HG03064 (cell line): Measurements from ENCODE around the gene GCSAML.

Experiments
- ATAC-seq: cut with Tn5 transposase; IDR thresholded peaks from one replicate; pipeline ENCODE4 v1.9.1; 2021; ENCODE audit warnings: low read depth; ENCODE audit not compliant: unreplicated experiment

The GCSAML gene

DNA sequence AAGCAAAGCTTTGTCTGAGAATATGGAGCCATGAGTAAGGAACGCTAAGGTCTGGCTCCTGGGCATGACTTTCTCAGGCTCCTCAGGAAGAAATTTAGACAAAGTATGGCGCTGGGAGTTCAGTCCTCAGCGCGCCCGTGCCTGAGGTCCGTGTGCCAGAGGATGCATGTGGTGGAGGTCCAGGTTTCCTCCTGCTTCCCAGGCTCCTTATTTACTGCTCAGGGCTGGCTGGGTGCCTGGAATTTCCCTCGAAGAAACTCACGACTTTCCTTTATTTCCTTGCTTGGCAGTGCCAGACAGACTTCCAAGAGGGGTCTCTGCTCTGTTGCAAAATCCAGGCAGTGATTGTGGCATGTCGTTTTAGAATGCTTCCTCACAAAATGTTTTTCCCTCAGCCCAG lies 13.3 kb downstream of the GCSAML start:
- no peak for ATAC-seq

DNA sequence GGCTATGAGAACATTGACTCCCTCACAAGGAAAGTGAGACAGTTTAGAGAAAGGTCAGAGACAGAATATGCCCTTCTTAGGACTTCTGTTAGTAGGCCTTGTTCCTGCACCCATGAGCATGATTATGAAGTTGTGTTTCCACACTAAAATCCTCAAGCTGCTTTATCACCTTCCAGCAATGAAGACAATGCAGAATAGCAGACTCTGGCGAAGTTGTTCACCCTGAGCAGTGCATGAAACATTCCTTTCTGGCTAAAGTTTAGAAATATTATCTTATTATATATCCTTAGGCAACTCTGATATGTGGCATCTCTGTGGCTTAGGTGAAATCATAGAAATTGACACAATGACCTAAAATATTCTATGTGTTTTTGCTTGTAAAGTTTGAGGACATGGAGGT lies 25.3 kb downstream of the GCSAML start:
- ATAC-seq = no peak

DNA sequence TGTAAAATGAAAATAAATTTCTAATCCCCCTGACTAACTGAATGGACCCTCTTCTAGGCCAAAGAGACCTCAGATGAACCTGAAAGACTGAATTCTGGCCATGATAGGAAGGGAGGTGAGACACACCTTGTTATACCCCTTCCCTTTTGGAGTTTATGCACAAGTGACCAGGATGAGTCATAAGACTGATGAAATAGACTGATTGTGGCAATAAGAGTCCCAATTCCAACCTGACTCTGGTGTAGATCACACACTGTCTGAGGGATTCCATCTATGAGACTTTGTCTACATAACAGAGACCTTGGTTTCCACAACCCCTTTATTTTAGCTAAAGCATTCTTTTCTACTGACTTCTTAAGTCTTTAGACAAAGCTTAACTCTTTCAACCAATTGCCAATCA lies 25.7 kb downstream of the GCSAML start:
- no peak for ATAC-seq

DNA sequence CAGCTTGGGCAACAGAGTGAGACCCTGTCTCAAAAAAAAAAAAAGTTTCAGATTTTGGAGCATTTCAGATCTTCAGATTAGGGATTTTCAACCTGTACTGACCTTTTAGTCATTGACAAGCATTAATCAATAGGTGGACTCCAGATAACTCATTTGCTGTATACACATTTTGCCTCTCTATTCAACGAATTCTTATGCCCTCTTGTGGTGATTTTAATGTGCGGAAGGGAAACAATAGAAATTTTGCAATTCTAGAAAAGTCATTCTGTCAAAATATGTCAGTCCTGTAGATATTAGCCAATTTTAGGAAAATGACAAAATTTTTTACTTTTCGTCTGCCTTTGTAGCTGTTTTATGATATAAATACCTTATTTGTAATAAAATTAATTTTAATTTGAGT lies 27.6 kb downstream of the GCSAML start:
- no peak for ATAC-seq

DNA sequence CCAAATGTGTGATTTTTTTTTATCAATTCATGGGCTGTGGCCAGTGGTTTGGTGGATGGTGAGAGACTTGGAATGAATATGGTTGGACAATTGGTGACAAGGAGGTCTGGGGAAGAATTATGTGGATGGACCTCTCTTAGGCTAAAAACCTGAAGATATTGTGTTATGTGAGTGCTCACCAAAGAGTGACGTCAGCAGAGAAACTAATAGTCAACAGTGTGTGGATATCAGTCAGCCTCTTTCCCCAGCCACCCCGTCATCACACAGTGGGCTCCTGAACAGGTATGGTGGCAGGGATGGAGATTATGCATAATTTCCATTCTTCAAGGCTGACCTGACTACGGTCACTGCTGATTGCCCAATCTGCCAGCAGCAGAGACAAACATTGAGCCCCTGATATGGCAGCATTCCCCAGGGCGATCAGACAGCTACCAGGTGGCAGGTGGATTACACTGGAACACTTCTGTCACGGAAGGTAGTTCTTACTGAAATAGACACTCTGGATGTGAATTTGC lies 30.1 kb downstream of the GCSAML start:
- no peak for ATAC-seq

DNA sequence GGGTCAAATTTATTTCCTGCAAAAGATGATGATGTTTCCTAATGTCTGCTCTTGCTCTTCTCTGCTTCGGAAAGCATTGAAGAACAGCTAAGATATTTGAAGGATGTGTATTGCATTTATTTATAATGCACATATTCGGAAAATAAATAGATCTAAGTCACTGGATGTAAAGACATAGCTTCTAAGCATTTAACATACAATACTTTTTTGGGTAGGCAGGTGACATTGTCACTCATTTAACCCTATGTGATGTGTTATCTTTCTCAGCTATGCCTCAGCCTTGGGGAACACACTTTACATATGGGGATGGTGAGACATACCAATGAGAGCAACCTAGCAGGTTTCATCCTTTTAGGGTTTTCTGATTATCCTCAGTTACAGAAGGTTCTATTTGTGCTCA lies 39.1 kb downstream of the GCSAML start, which contains the start of gene OR2G2:
Gene OR2G2 (plus strand): TSS at position 301 of the 400 bp plus-strand sequence. CDS start 0 bp downstream, at position 301.
- no peak for ATAC-seq

DNA sequence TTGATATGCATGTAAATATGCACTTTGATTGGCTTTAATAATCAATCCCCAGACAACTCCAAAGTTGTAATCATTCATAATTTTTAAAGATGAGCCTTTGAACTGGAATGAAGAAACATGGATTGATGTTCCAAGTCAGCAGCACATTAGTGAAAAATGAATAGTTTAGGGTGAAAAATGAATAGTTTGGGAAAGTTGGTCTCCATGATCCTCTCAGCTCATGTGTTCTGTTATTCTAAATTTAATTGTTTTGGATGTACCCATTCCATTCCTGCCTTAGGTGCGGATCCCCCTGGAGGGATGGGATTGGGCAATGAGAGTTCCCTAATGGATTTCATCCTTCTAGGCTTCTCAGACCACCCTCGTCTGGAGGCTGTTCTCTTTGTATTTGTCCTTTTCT lies 56.4 kb downstream of the GCSAML start, which contains the start of gene OR2G3:
Gene OR2G3 (plus strand): TSS at position 301 of the 400 bp plus-strand sequence. CDS start 0 bp downstream, at position 301.
- ATAC-seq = no peak

DNA sequence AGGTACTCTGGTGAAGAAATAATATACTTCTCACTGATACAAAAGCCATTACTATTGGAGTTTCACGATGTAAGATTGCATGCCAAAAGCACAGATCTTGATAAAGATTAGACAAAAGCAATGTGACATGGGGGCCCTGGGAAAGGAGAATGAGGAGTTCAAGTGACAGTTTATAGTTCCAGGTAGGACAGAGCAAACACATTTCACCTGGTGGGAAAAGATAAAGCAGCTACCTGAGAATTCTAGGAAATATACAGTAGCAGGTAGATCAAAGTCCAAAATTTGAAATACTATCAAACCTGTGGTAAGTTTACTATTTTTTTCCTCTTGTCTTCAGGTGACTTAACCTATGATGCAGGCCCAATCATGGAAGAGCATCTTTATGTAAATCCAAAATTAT lies 64.5 kb downstream of the GCSAML start:
- ATAC-seq = no peak

DNA sequence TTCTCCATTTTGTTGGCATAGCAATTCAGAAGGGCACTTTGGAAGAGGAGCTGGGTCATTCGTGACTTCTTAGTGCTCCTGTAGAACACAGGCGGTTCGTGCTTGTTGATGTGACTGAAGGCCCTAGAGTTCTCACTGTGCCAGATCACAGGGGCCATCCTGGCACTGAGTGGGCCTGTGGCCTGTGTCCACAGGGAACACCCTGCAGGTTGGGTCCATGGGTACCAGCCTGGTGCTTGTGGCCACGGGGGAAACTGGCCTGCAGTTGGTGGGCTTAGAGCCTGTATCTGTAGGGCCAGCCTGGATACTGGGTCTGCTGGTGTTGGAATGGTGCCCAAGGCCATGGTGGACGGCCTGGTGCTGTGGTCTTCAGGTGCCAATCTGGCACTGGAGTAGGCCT lies 65.7 kb downstream of the GCSAML start:
- no peak for ATAC-seq
